GM18505 (cell line): ENCODE measurements around the gene CNN1.

Experiments
- ATAC-seq: cut with Tn5 transposase; IDR thresholded peaks from one replicate; pipeline ENCODE4 v1.9.1; 2021; ENCODE audit not compliant: unreplicated experiment
- POLR2A ChIP-seq: IDR thresholded peaks from 4 replicates; pipeline ENCODE4 v1.6.1; 2011; ENCODE audit warnings: borderline replicate concordance; ENCODE audit not compliant: insufficient read depth, insufficient read length; ENCODE audit errors: extremely low read depth

CNN1 gene

GRCh38 chr19:11541238-11541637, 2.6 kb downstream of the CNN1 start:
- TF ChIP-seq POLR2A = no peak
- no peak for ATAC-seq

DNA sequence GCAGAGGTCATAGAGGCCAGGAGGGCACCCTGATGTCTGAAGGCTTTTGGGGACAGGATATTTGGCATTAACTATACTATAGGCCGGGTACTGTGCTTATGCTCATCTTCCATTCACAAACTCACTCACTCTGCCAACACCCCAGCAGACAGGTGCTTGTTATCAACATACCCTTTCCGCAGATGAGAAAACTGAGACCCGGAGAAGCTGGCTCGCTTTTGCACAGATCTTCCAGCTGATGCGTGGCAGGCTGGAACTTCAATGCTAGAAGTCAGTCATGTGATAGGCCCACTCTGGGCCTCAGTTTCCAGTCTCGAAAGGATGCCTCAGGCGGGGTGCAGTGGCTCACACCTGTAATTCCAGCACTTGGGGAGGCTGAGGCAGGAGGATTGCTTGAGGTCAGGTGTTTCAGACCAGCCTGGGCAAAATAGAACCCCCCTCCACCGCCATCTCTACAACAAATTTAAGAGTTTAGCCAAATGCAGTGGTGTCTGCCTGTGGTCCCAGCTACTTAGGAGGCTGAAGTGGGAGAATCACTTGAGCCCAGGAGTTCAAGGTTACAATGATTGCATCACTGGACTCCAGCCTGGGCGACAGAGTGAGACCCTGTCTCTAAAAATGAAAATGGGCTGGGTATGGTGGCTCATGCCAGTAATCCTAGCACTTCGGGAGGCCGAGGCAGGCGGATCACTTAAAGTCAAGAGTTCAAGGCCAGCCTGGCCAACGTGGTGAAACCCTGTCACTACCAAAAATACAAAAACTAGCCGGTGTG, 9.5 kb downstream of the CNN1 start:
- ATAC-seq = no peak
- TF ChIP-seq POLR2A = no peak

DNA sequence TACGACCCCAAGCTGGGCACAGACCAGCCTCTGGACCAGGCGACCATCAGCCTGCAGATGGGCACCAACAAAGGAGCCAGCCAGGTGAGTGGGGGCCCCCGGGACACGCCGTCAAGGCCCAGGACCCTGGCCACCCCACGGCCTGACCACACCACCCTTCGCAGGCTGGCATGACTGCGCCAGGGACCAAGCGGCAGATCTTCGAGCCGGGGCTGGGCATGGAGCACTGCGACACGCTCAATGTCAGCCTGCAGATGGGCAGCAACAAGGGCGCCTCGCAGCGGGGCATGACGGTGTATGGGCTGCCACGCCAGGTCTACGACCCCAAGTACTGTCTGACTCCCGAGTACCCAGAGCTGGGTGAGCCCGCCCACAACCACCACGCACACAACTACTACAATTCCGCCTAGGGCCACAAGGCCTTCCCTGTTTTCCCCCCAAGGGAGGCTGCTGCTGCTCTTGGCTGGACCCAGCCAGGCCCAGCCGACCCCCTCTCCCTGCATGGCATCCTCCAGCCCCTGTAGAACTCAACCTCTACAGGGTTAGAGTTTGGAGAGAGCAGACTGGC, 10.8 kb downstream of the CNN1 start:
- TF ChIP-seq POLR2A = no peak
- ATAC-seq = no peak

DNA sequence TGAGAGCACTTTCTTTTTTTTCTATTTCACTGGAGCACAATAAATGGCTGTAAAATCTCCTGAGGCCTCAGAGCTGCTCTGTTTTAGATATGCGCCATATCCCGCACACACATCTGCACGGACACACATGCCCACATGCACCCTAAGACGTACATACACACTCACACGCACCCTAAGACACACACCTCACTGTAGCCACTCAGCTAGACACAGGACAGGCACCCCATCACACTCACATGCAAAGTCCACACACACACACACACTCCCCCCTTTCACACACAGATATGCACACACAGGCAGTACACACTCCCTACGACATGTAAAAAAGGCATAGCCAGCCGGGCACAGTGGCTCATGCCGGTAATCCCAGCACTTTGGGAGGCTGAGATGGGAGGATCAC, 11.6 kb downstream of the CNN1 start:
- ATAC-seq = no peak
- TF ChIP-seq POLR2A = no peak

- ATAC-seq = no peak
- TF ChIP-seq POLR2A = no peak
Measured at GRCh38 chr19:11551603-11552235, 13.1 kb downstream of the CNN1 start.

DNA sequence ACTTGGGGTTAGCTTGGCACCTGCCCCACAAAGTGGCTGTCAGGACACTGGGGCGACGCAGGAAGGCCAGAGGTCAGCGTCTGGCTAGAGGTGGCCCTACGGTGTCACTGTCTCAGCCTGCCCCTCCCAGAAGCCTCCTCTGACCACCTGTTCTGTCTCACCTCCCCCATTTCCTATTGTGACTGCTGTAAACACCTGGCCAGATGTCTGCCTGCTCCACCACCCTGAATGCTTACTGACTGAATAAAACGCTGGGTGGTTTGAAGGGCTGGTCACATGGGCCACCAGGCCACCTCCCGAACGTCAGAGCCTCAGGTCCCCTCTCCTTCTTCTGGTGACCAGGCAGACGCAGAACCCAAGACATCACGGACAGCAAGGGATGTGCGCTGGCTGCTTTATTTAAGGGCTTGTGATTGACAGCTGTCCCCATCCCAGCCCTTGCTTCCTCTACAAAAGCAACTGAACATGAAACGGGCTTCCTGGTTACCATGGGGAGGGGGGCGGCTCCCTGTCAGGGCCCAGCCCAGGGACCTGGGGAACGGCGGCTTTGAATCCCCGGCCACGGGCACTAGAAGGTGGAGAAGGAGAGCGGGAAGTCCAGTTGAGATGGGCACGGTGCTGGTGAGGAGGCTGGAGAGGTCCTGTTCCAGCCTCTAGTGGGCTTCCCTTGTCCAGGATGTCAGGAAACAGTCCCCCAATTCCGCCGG, 14.2 kb downstream of the CNN1 start:
- no peak for TF ChIP-seq POLR2A
- ATAC-seq = no peak

DNA sequence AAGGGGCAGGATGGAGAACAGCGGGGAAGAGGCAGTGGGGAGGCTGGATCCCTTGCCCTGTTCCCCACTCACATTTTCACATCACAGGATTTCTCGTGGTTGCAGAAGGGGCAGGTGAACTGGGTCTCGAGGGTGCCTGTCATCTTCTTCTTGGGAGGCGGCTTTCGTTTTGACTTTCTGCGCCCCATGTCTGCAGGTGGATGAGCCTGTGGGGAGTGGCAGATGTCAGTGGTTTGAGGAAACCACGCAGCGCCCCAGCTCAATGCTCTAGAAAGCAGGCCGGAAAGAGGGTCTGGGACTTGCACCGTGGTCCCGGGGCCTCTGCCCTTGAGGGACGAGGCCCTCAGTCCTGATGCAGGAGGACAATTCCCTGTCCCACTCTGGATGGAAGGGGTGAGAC, 15.5 kb downstream of the CNN1 start:
- no peak for TF ChIP-seq POLR2A
- no peak for ATAC-seq

- ATAC-seq = no peak
- no peak for TF ChIP-seq POLR2A
Measured at GRCh38 chr19:11555246-11555645, 16.6 kb downstream of the CNN1 start.

- no peak for ATAC-seq
- TF ChIP-seq POLR2A = no peak
Measured at GRCh38 chr19:11556634-11557420, 18.2 kb downstream of the CNN1 start.

- TF ChIP-seq POLR2A = peak; percentile 89
- ATAC-seq = peak; percentile 72
Measured at GRCh38 chr19:11558881-11559828, 20.5 kb downstream of the CNN1 start, which contains the start of gene ELOF1. TSS of gene ELOF1 (minus strand) at chr19:11559230. CDS start at chr19:11554347, 4,883 bp downstream.

DNA sequence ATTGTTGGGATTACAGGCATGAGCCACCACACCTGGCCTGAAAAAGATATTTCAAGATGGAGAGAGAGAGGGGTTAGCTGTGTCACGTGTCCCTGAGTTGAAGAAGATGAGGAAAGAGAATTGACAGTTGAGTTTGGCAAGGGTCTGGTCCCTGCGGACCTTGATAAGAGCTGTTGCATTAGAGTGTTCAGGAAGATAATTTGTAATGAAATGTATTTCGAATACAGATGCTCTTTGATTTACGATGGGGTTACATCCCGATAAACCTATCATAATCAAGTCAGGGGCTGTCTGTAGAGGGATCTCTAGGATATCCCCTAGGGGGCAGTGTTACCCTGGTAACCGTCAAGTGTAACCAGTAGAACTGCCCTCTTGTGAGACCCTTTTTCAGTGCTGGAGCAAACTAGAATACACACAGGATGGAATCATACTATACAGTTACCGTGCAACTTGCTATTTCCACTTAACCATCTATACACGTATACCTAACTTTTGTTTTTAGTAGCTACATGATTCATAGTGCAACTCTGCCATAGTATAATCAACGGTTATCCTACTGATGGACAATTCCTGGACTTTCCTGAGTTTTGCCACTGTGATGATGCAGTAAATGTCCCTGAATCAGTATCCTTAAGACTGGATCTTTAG, 21.9 kb downstream of the CNN1 start:
- no peak for ATAC-seq
- TF ChIP-seq POLR2A = peak; percentile 17
